Endothelial cell of umbilical vein (primary cell): ENCODE results near the gene SSH2. TPM values are rescaled to one million over a fixed set of nuclear protein-coding genes. Genes with fewer than 3 reads are reported as not detected.

Experiments
- BruUV-seq: library from RNA; stranded (reverse); fragments of 400-500 nt; replicated peaks from 2 replicates; lab custom pipeline; 2021; lab: Mats Ljungman, UMichigan
- CTCF ChIA-PET: fragments of 300-600, 350-600 bp; sonication (Branson Sonifier 250); formaldehyde crosslinking; loops from one replicate; lab custom pipeline; 2021; ENCODE audit warnings: antibody characterized with exemption, inconsistent platforms; lab: Charles Lee
- POLR2A ChIA-PET: fragments of 300-600, 350-600 bp; sonication (Branson Sonifier 250); formaldehyde crosslinking; loops from one replicate; lab custom pipeline; 2021; ENCODE audit warnings: antibody characterized with exemption, inconsistent platforms; lab: Charles Lee
- DNase-seq: peaks from one replicate; pipeline ENCODE4 v3.0.0-alpha.2; 2011; ENCODE audit warnings: low read depth, low spot score
- FAIRE-seq: peaks from 2 replicates; lab custom pipeline; 2011; peaks lifted over from hg19 to GRCh38; lab: Jason Lieb, UNC
- H2AFZ ChIP-seq: 2 replicates; pipeline ENCODE4 v1.6.0; 2012; ENCODE audit warnings: low read depth, low read length, control low read depth, inconsistent platforms
- H3K27ac ChIP-seq: 2 replicates; pipeline ENCODE4 v1.5.1; 2011; ENCODE audit warnings: low read depth, mild to moderate bottlenecking, control low read depth, low read length, moderate library complexity; ENCODE audit not compliant: insufficient read depth
- H3K27me3 ChIP-seq, 2 experiments: 2 replicates each; pipeline versions ENCODE4 v1.6.0 to v1.6.1; 2011; ENCODE audit warnings: low read length in 2 of 2, mixed read lengths in 1 of 2; ENCODE audit not compliant: control insufficient read depth in 2 of 2, insufficient read depth in 2 of 2
- H3K36me3 ChIP-seq, 2 experiments: 2 replicates in 1 of 2; 3 replicates in 1 of 2; pipeline ENCODE4 v1.5.1; 2011; ENCODE audit warnings: low read length in 2 of 2, mild to moderate bottlenecking in 1 of 2, moderate library complexity in 1 of 2; ENCODE audit not compliant: control insufficient read depth in 2 of 2, insufficient read depth in 2 of 2; ENCODE audit errors: extremely low read depth in 1 of 2
- H3K4me1 ChIP-seq: 3 replicates; pipeline ENCODE4 v1.5.1; 2011; ENCODE audit warnings: mild to moderate bottlenecking, low read length; ENCODE audit not compliant: control insufficient read depth, insufficient read depth; ENCODE audit errors: extremely low read depth
- H3K4me2 ChIP-seq: 2 replicates; pipeline ENCODE4 v1.6.1; 2011; ENCODE audit warnings: low read length, control low read depth, mixed read lengths; ENCODE audit not compliant: insufficient read depth
- H3K4me3 ChIP-seq, 3 experiments: fragments of 200-600 bp in 1 of 3; sonication (generic), shearing (Covaris generic) in 1 of 3; replicated peaks in 1 of 3; 2 replicates each; pipeline ENCODE4 v1.5.1; 2011 to 2016; ENCODE audit warnings: control low read depth in 3 of 3, low read length in 3 of 3, mild to moderate bottlenecking in 2 of 3, inconsistent platforms in 1 of 3, low read depth in 1 of 3, moderate library complexity in 1 of 3; ENCODE audit not compliant: insufficient read depth in 1 of 3
- H3K79me2 ChIP-seq: 2 replicates; pipeline ENCODE4 v1.6.0; 2012; ENCODE audit warnings: low read length, inconsistent platforms; ENCODE audit not compliant: control insufficient read depth, insufficient read depth
- H3K9ac ChIP-seq: replicated peaks from 2 replicates; pipeline ENCODE3; 2011; ENCODE audit warnings: low read length, control low read depth; ENCODE audit not compliant: insufficient read depth; ENCODE audit errors: extremely low read depth
- H3K9me1 ChIP-seq: replicated peaks from 3 replicates; pipeline ENCODE4 v1.6.0; 2011; ENCODE audit warnings: mild to moderate bottlenecking, low read length; ENCODE audit not compliant: control insufficient read depth, insufficient read depth; ENCODE audit errors: extremely low read depth
- H3K9me3 ChIP-seq: replicated peaks from 2 replicates; pipeline ENCODE4 v1.5.1; 2012; ENCODE audit warnings: low read length, inconsistent platforms; ENCODE audit not compliant: control insufficient read depth, insufficient read depth
- H4K20me1 ChIP-seq: replicated peaks from 2 replicates; pipeline ENCODE3; 2011; ENCODE audit warnings: mild to moderate bottlenecking, low read length; ENCODE audit not compliant: control insufficient read depth, insufficient read depth; ENCODE audit errors: extremely low read depth
- EZH2 ChIP-seq: IDR thresholded peaks from 2 replicates; pipeline ENCODE4 v1.6.1; 2012; ENCODE audit warnings: borderline replicate concordance, low read depth, mild to moderate bottlenecking, moderate library complexity, low read length, inconsistent platforms; ENCODE audit not compliant: severe bottlenecking
- FOS ChIP-seq: IDR thresholded peaks from 2 replicates; pipeline ENCODE4 v1.6.1; 2011; ENCODE audit warnings: mild to moderate bottlenecking, low read length, moderate library complexity, borderline replicate concordance; ENCODE audit not compliant: insufficient read depth
- GATA2 ChIP-seq: IDR thresholded peaks from 2 replicates; pipeline ENCODE4 v1.7.0; 2011; ENCODE audit warnings: low read depth, mild to moderate bottlenecking, moderate library complexity, mixed read lengths, low read length; ENCODE audit not compliant: insufficient read length, insufficient read depth
- JUN ChIP-seq: IDR thresholded peaks from 2 replicates; pipeline ENCODE4 v1.6.1; 2011; ENCODE audit warnings: borderline replicate concordance, low read depth; ENCODE audit not compliant: insufficient read length, insufficient read depth
- MAX ChIP-seq: IDR thresholded peaks from 2 replicates; pipeline ENCODE4 v1.6.1; 2011; ENCODE audit not compliant: insufficient read depth, insufficient read length
- MYC ChIP-seq: IDR thresholded peaks from one replicate; pipeline ENCODE4 v1.6.1; 2011; ENCODE audit warnings: mild to moderate bottlenecking, low read depth, low read length
- POLR2A ChIP-seq: IDR thresholded peaks from 2 replicates; pipeline ENCODE4 v1.6.1; 2012; ENCODE audit warnings: low read depth, mild to moderate bottlenecking, control low read depth, low read length
- POLR2AphosphoS5 ChIP-seq: IDR thresholded peaks from 2 replicates; pipeline ENCODE4 v1.6.1; 2012; ENCODE audit warnings: low read depth, mild to moderate bottlenecking, control low read depth, low read length, moderate library complexity; ENCODE audit not compliant: insufficient read depth
- dilution Hi-C: fragments of 300-500 bp; cut with MboI; formaldehyde crosslinking; loops from one replicate; pipeline ENCODE4 v1.15.0; 2019; ENCODE audit warnings: low sequenced_read_pairs; ENCODE audit not compliant: extremely low pct_ligation_motif_present
- intact Hi-C: fragments of 100-400 bp; cut with micrococcal nuclease; formaldehyde crosslinking; loops from one replicate; pipeline ENCODE4 v1.10.0; 2022
- polyA plus RNA-seq, 4 experiments: library from polyadenylated mRNA; depleted of rRNA in 3 of 4; stranded (reverse) in 3 of 4; unstranded in 1 of 4; fragments of >200 nt; gene quantifications; 2 replicates each; pipeline versions ENCODE4 v1.2.1 to v1.2.3, GENCODE V29; 2011 to 2012; ENCODE audit warnings: missing spikeins in 1 of 4
- total RNA-seq: library from RNA; stranded (reverse); gene quantifications from 2 replicates; pipeline ENCODE4 v1.2.3, GENCODE V29; 2021
- TF ChIP-seq, protein P1 (sequence below), 2 donors: IDR thresholded peaks; 1 replicate in 1 of 2; 2 replicates in 1 of 2; pipeline ENCODE4 v1.5.1; 2011; ENCODE audit warnings: low read length in 2 of 2, mild to moderate bottlenecking in 2 of 2, moderate library complexity in 2 of 2, control low read depth in 1 of 2, inconsistent platforms in 1 of 2, low read depth in 1 of 2; ENCODE audit not compliant: insufficient read depth in 1 of 2; ENCODE audit errors: extremely low read depth in 1 of 2

Gene SSH2
- total and polyA plus RNA-seq, 2 donors (not counting 3 experiments of a cell fraction or from before 2014, with no cell fraction given): 24.6 to 60.9 TPM

- FAIRE-seq: no peak
- Histone ChIP-seq H3K36me3 (peaks cover 0 to 2% of the 10 kb centered on the region in 2 experiments), H3K9ac (no peak overlapping the region), H3K9me3 (no peaks in the 10 kb centered on the region), H3K9me1 (no peaks in the 10 kb centered on the region), H3K27ac (no peak overlapping the region), H3K4me2 (no peak overlapping the region), H3K4me3 (no peak overlapping the region), H3K79me2 (no peaks in the 10 kb centered on the region), H3K4me1 (peaks cover 6% of the 10 kb centered on the region), H2AFZ (no peak overlapping the region), H4K20me1 (no peaks in the 10 kb centered on the region), H3K27me3 (no peaks in the 10 kb centered on the region)
- TF ChIP-seq EZH2 (no peak), MAX (no peak), POLR2A (no peak), MYC (no peak), JUN (no peak), POLR2AphosphoS5 (no peak), FOS (no peak), GATA2 (no peak)
- TF ChIP-seq, protein P1, sequence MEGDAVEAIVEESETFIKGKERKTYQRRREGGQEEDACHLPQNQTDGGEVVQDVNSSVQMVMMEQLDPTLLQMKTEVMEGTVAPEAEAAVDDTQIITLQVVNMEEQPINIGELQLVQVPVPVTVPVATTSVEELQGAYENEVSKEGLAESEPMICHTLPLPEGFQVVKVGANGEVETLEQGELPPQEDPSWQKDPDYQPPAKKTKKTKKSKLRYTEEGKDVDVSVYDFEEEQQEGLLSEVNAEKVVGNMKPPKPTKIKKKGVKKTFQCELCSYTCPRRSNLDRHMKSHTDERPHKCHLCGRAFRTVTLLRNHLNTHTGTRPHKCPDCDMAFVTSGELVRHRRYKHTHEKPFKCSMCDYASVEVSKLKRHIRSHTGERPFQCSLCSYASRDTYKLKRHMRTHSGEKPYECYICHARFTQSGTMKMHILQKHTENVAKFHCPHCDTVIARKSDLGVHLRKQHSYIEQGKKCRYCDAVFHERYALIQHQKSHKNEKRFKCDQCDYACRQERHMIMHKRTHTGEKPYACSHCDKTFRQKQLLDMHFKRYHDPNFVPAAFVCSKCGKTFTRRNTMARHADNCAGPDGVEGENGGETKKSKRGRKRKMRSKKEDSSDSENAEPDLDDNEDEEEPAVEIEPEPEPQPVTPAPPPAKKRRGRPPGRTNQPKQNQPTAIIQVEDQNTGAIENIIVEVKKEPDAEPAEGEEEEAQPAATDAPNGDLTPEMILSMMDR (IDR thresholded peaks at IDR 0.05; ENCODE audit: extremely low read depth in 1 of 2, insufficient read depth in 1 of 2, low read depth in 1 of 2, low read length in 2 of 2): no peak
- dilution Hi-C loops (no loop called here), intact Hi-C loops (no loop called here)
- DNase-seq: no peak
- BruUV-seq: no TSS peak
- ChIA-PET POLR2A (interaction anchor here (1.6 kb wide), 1 partner anchor 14 kb away, joined by 4 read pairs; no protein-coding TSS in a partner anchor), CTCF (interaction anchor here (1.0 to 8.9 kb wide), 6 partner anchors 10 to 157 kb away, joined by 3 to 275 read pairs (median 26); no protein-coding TSS in a partner anchor)
These were observed 154.0 kb downstream of the SSH2 start for GRCh38 chr17:29776026-29776425.
